ENCODE data around the gene MARS1. TPM values are rescaled to one million over a fixed set of nuclear protein-coding genes. Genes with fewer than 3 reads are reported as not detected.
A peak's percentile ranks its signal among the peaks of the same experiment; 100 is the strongest.
"Not testable (repeated sequence)": the region's sequence is repeated elsewhere in the genome, so short reads cannot be mapped to it uniquely, and the experiment has no call there.

Gene MARS1
- total and polyA plus RNA-seq, 2 donors from 2014 or later: 62.8 to 158 TPM

DNA sequence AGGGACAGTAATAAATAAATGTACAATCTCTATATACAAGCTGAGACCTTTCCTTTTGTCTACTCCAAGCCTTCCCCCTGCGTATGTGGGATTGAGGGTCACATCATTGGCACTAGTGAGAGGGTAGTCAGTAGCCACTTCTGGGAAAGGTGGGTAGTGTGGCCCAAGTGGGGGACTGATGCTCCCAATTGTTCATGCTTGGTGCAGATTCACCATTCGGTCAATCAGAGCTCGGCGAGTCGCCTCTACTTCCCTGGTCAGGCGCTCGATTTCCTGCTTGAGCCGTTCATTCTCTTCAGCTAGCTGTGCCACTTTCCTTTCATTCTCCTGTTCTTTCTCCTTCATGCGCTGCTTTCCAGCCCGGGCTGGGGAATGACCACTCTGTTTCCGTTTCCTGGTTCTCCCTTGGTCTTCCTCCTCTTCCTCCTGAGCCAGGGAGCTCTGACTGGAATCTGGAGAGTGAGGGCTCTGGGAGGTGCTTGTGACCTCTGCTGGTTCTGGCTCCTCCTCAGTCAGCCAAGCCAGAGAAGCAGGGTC, 28.8 kb downstream of the MARS1 start:
- H3K9ac ChIP-seq (ENCODE audit: low read length in 3 of 3): no peak overlapping the region
- peaks cover 4 to 19% (median 15%) of the 10 kb centered on the region in 3 donors for H3K4me1 ChIP-seq (ENCODE audit: control insufficient read depth in 2 of 3, insufficient read depth in 2 of 3, low read depth in 1 of 3, low read length in 3 of 3)
- FAIRE-seq: no peak
- TF ChIP-seq, protein P1, sequence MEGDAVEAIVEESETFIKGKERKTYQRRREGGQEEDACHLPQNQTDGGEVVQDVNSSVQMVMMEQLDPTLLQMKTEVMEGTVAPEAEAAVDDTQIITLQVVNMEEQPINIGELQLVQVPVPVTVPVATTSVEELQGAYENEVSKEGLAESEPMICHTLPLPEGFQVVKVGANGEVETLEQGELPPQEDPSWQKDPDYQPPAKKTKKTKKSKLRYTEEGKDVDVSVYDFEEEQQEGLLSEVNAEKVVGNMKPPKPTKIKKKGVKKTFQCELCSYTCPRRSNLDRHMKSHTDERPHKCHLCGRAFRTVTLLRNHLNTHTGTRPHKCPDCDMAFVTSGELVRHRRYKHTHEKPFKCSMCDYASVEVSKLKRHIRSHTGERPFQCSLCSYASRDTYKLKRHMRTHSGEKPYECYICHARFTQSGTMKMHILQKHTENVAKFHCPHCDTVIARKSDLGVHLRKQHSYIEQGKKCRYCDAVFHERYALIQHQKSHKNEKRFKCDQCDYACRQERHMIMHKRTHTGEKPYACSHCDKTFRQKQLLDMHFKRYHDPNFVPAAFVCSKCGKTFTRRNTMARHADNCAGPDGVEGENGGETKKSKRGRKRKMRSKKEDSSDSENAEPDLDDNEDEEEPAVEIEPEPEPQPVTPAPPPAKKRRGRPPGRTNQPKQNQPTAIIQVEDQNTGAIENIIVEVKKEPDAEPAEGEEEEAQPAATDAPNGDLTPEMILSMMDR (IDR thresholded peaks at IDR 0.05; ENCODE audit: borderline replicate concordance, extremely low read depth, insufficient read depth): no peak
- DNase-seq: no peak
- H3K4me3 ChIP-seq (ENCODE audit: low read length in 3 of 3): peak overlapping the region in 1 of 3 donors; percentile 11
- intact Hi-C loops (cut with DNase I): no loop called here
- no peak overlapping the region for H3K27ac ChIP-seq (ENCODE audit: low read depth in 2 of 2, low read length in 2 of 2)
- no peaks in the 10 kb centered on the region for H3K27me3 ChIP-seq (ENCODE audit: control insufficient read depth, insufficient read depth, low read length)
- peaks cover 17 to 54% (median 45%) of the 10 kb centered on the region in 3 donors for H3K36me3 ChIP-seq (ENCODE audit: control insufficient read depth in 2 of 3, insufficient read depth in 3 of 3, low read length in 3 of 3)
- no peaks in the 10 kb centered on the region for H3K9me3 ChIP-seq (ENCODE audit: control insufficient read depth in 2 of 3, insufficient read depth in 1 of 3, low read length in 3 of 3)

DNA sequence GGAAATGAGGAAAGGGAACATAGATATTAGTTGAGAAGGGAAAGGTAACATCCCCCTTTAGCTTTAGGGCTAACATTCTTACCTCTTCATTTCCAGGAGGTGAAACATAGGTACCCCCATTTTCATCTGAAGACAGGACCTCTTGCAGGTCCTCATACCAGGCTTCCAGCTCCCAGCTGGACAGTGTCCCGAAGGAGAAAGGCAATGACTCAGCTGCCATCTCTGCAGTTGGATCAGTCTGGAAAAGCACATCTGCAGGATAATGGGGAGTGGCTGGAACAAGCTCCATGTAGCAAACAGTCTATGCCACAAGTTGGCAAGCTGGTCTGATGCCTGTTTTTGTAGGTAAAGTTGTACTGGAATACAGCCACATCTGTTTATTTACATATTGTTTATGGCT, 29.3 kb downstream of the MARS1 start:
- H3K4me3 ChIP-seq (ENCODE audit: low read length in 3 of 3): peak overlapping the region in 1 of 3 donors; percentile 11
- intact Hi-C loops (cut with DNase I): no loop called here
- no peaks in the 10 kb centered on the region for H3K9me3 ChIP-seq (ENCODE audit: control insufficient read depth in 2 of 3, insufficient read depth in 1 of 3, low read length in 3 of 3)
- H3K4me1 ChIP-seq (ENCODE audit: control insufficient read depth in 2 of 3, insufficient read depth in 2 of 3, low read depth in 1 of 3, low read length in 3 of 3): peaks cover 7 to 23% (median 20%) of the 10 kb centered on the region in 3 donors
- no peaks in the 10 kb centered on the region for H3K27me3 ChIP-seq (ENCODE audit: control insufficient read depth, insufficient read depth, low read length)
- H3K27ac ChIP-seq (ENCODE audit: low read depth in 2 of 2, low read length in 2 of 2): no peak overlapping the region
- DNase-seq: no peak
- FAIRE-seq: no peak
- TF ChIP-seq, protein P1 (IDR thresholded peaks at IDR 0.05; ENCODE audit: borderline replicate concordance, extremely low read depth, insufficient read depth): no peak
- H3K36me3 ChIP-seq (ENCODE audit: control insufficient read depth in 2 of 3, insufficient read depth in 3 of 3, low read length in 3 of 3): peaks cover 13 to 49% (median 40%) of the 10 kb centered on the region in 3 donors
- H3K9ac ChIP-seq (ENCODE audit: low read length in 3 of 3): no peak overlapping the region

DNA sequence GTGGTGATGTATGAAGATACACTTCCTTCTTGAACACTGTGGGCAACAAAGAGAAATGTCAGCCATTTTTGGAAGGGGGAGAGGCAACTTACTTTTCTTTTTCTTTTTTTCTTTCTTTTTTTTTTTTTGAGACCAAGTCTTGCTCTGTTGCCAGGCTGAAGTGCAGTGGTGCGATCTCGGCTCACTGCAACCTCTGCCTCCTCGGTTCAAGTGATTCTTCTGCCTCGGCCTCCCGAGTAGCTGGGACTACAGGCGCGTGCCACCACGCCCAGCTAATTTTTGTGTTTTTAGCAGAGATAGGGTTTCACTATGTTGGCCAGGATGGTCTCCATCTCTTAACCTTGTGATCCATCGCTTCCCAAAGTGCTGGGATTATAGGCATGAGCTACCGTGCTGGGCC, 29.9 kb downstream of the MARS1 start:
- Histone ChIP-seq H3K27ac (ENCODE audit: low read depth in 2 of 2, low read length in 2 of 2) (peak overlapping the region; percentile 73 to 99), H3K9ac (ENCODE audit: low read length in 3 of 3) (peak overlapping the region in 2 of 3 donors; percentile 72 to 95), H3K4me3 (ENCODE audit: low read length in 3 of 3) (peak overlapping the region in 2 of 3 donors; percentile 91 to 99), H3K36me3 (ENCODE audit: control insufficient read depth in 2 of 3, insufficient read depth in 3 of 3, low read length in 3 of 3) (peaks cover 13 to 43% (median 35%) of the 10 kb centered on the region in 3 donors), H3K4me1 (ENCODE audit: control insufficient read depth in 2 of 3, insufficient read depth in 2 of 3, low read depth in 1 of 3, low read length in 3 of 3) (peaks cover 7 to 24% (median 20%) of the 10 kb centered on the region in 3 donors)
- H3K9me3 ChIP-seq (ENCODE audit: control insufficient read depth in 2 of 3, insufficient read depth in 1 of 3, low read length in 3 of 3); FAIRE-seq; DNase-seq; intact Hi-C loops (cut with DNase I); H3K27me3 ChIP-seq (ENCODE audit: control insufficient read depth, insufficient read depth, low read length): not testable (repeated sequence)

DNA sequence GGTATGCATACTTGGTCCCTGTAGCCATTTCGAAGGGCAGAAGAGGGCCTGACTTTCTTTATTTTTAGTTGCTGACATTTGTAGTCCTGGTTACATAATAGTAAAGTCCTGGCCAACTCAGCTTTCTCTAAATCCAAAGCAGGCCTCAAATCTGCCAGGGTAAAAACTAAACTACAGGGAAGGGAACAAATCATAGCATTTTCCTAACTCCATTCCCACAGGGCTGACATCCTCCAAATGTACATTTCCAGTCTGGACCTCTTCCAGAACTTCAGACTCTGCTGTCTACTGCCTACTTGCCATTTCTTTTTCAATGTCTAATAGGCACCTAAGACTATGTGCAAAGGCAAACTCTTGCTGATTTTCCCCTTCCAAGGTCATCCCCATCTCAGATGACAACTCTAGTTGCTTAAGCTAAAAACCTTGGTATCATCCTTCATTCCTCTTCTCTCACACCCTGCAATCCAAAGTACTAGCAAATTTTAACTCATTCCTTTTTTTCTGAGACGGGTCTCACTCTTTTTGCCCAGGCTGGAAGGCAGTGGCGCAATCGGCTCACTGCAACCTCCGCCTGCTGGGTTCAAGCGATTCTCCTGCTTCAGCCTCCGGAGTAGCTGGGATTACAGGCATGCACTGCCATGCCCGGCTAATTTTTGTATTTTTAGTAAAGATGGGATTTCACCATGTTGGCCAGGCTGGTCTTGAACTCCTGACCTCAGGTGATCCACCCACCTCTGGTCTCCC, 30.5 kb downstream of the MARS1 start:
- Histone ChIP-seq H3K9me3 (ENCODE audit: control insufficient read depth in 2 of 3, insufficient read depth in 1 of 3, low read length in 3 of 3) (no peaks in the 10 kb centered on the region), H3K4me3 (ENCODE audit: low read length in 3 of 3) (peak overlapping the region in 2 of 3 donors; percentile 91 to 99), H3K27me3 (ENCODE audit: control insufficient read depth, insufficient read depth, low read length) (no peaks in the 10 kb centered on the region), H3K36me3 (ENCODE audit: control insufficient read depth in 2 of 3, insufficient read depth in 3 of 3, low read length in 3 of 3) (peaks cover 11 to 37% (median 32%) of the 10 kb centered on the region in 3 donors), H3K4me1 (ENCODE audit: control insufficient read depth in 2 of 3, insufficient read depth in 2 of 3, low read depth in 1 of 3, low read length in 3 of 3) (peaks cover 7 to 24% (median 20%) of the 10 kb centered on the region in 3 donors), H3K9ac (ENCODE audit: low read length in 3 of 3) (peak overlapping the region in 2 of 3 donors; percentile 72 to 95), H3K27ac (ENCODE audit: low read depth in 2 of 2, low read length in 2 of 2) (peak overlapping the region; percentile 98 to 99)
- TF ChIP-seq, protein P1 (IDR thresholded peaks at IDR 0.05; ENCODE audit: borderline replicate concordance, extremely low read depth, insufficient read depth): no peak
- FAIRE-seq (no peak), DNase-seq (no peak)
- intact Hi-C loops (cut with DNase I): no loop called here

Data from kidney (tissue), 14 donors.